Skeletal muscle tissue (tissue), 4 donors: ENCODE data around the gene GALNT6. TPM values are rescaled to one million over a fixed set of nuclear protein-coding genes. Genes with fewer than 3 reads are reported as not detected.

Experiments used
- H3K27ac ChIP-seq: one replicate; pipeline ENCODE4 v1.7.0; 2013; ENCODE audit warnings: mild to moderate bottlenecking, low read depth, low read length, inconsistent platforms
- H3K27me3 ChIP-seq, 3 donors: one replicate each; pipeline ENCODE4 v1.7.0; 2013; ENCODE audit warnings: low read length in 3 of 3; ENCODE audit not compliant: control insufficient read depth in 3 of 3, insufficient read depth in 3 of 3
- H3K36me3 ChIP-seq, 3 donors: one replicate each; pipeline ENCODE4 v1.7.0; 2013; ENCODE audit warnings: low read length in 3 of 3; ENCODE audit not compliant: control insufficient read depth in 3 of 3, insufficient read depth in 3 of 3
- H3K4me1 ChIP-seq, 3 donors: one replicate each; pipeline ENCODE4 v1.7.0; 2013; ENCODE audit warnings: low read length in 3 of 3, mild to moderate bottlenecking in 3 of 3; ENCODE audit not compliant: control insufficient read depth in 3 of 3, insufficient read depth in 3 of 3
- H3K4me3 ChIP-seq, 3 donors: one replicate each; pipeline ENCODE4 v1.7.0; 2013; ENCODE audit warnings: low read length in 3 of 3
- H3K9ac ChIP-seq, 3 donors: one replicate each; pipeline ENCODE4 v1.7.0; 2013; ENCODE audit warnings: low read length in 3 of 3, mild to moderate bottlenecking in 3 of 3, moderate library complexity in 2 of 3, low read depth in 1 of 3
- H3K9me3 ChIP-seq, 3 donors: one replicate each; pipeline ENCODE4 v1.7.0; 2013; ENCODE audit warnings: low read length in 3 of 3; ENCODE audit not compliant: control insufficient read depth in 3 of 3
- total RNA-seq: library from RNA; depleted of rRNA; stranded (reverse); fragments of >200 nt; gene quantifications from one replicate; pipeline ENCODE4 v1.2.3, GENCODE V29; 2014
- donor health status: Osteomylitis.

Gene GALNT6
- total RNA-seq, 1 donor from 2014 or later, result 1.6 TPM

- H3K27ac ChIP-seq, result no peak overlapping the region
- peaks cover 6 to 11% (median 9%) of the 10 kb centered on the region in 3 donors for H3K27me3 ChIP-seq
Measured at GRCh38 chr12:51386351-51386750, 4.9 kb downstream of the GALNT6 start.

GRCh38 chr12:51383269-51383905, 7.8 kb downstream of the GALNT6 start:
- H3K4me1 ChIP-seq, result peaks cover 0 to 2% (median under 1%) of the 10 kb centered on the region in 3 donors
- H3K9me3 ChIP-seq, result no peaks in the 10 kb centered on the region
- H3K27ac ChIP-seq, result no peak overlapping the region
- no peak overlapping the region for H3K9ac ChIP-seq
- H3K27me3 ChIP-seq, result no peaks in the 10 kb centered on the region
- no peak overlapping the region for H3K4me3 ChIP-seq
- H3K36me3 ChIP-seq, result no peaks in the 10 kb centered on the region

More at GRCh38 chr12:51386351-51386750, 4.9 kb downstream of the GALNT6 start:
- no peaks in the 10 kb centered on the region for H3K36me3 ChIP-seq
- H3K9me3 ChIP-seq, result no peaks in the 10 kb centered on the region
- no peak overlapping the region for H3K4me3 ChIP-seq
- H3K4me1 ChIP-seq, result peaks cover 4 to 5% (median 4%) of the 10 kb centered on the region in 3 donors
- H3K9ac ChIP-seq, result no peak overlapping the region

GRCh38 chr12:51382173-51382572, 9.0 kb downstream of the GALNT6 start:
- Histone ChIP-seq H3K9ac (no peak overlapping the region), H3K27me3 (no peaks in the 10 kb centered on the region), H3K4me1 (peaks cover 0 to 8% (median 0%) of the 10 kb centered on the region in 3 donors), H3K36me3 (no peaks in the 10 kb centered on the region), H3K4me3 (no peak overlapping the region), H3K27ac (no peak overlapping the region), H3K9me3 (no peaks in the 10 kb centered on the region)

- Histone ChIP-seq H3K36me3 (no peaks in the 10 kb centered on the region), H3K9me3 (no peaks in the 10 kb centered on the region), H3K27ac (no peak overlapping the region), H3K4me3 (no peak overlapping the region), H3K4me1 (peaks cover 0 to 8% (median 0%) of the 10 kb centered on the region in 3 donors), H3K27me3 (no peaks in the 10 kb centered on the region), H3K9ac (no peak overlapping the region)
Measured at GRCh38 chr12:51381226-51382079, 9.8 kb downstream of the GALNT6 start.

GRCh38 chr12:51379571-51379970, 11.6 kb downstream of the GALNT6 start:
- Histone ChIP-seq H3K27ac (no peak overlapping the region), H3K4me3 (no peak overlapping the region), H3K27me3 (no peaks in the 10 kb centered on the region), H3K9ac (no peak overlapping the region), H3K4me1 (peaks cover 0 to 8% (median 4%) of the 10 kb centered on the region in 3 donors), H3K36me3 (no peaks in the 10 kb centered on the region), H3K9me3 (no peaks in the 10 kb centered on the region)

- H3K36me3 ChIP-seq, result no peaks in the 10 kb centered on the region
- no peak overlapping the region for H3K4me3 ChIP-seq
- peaks cover 0 to 8% (median 6%) of the 10 kb centered on the region in 3 donors for H3K4me1 ChIP-seq
Measured at GRCh38 chr12:51378749-51379148, 12.5 kb downstream of the GALNT6 start.

GRCh38 chr12:51377099-51377984, 13.9 kb downstream of the GALNT6 start:
- H3K4me1 ChIP-seq, result peaks cover 0 to 8% (median 6%) of the 10 kb centered on the region in 3 donors
- H3K27me3 ChIP-seq, result no peaks in the 10 kb centered on the region
- H3K4me3 ChIP-seq, result no peak overlapping the region
- H3K27ac ChIP-seq, result no peak overlapping the region
- no peak overlapping the region for H3K9ac ChIP-seq
- no peaks in the 10 kb centered on the region for H3K9me3 ChIP-seq
- H3K36me3 ChIP-seq, result no peaks in the 10 kb centered on the region

More at GRCh38 chr12:51378749-51379148, 12.5 kb downstream of the GALNT6 start:
- Histone ChIP-seq H3K9me3 (no peaks in the 10 kb centered on the region), H3K27ac (no peak overlapping the region), H3K9ac (no peak overlapping the region), H3K27me3 (no peaks in the 10 kb centered on the region)

- Histone ChIP-seq H3K4me1 (peaks cover 4 to 18% (median 17%) of the 10 kb centered on the region in 3 donors), H3K27me3 (no peaks in the 10 kb centered on the region), H3K9ac (no peak overlapping the region), H3K4me3 (no peak overlapping the region), H3K9me3 (no peaks in the 10 kb centered on the region), H3K27ac (no peak overlapping the region), H3K36me3 (no peaks in the 10 kb centered on the region)
Measured at GRCh38 chr12:51374856-51375255, 16.4 kb downstream of the GALNT6 start.

GRCh38 chr12:51374361-51374760, 16.8 kb downstream of the GALNT6 start:
- Histone ChIP-seq H3K27me3 (no peaks in the 10 kb centered on the region), H3K27ac (no peak overlapping the region)

More at GRCh38 chr12:51374361-51374760, 16.8 kb downstream of the GALNT6 start:
- Histone ChIP-seq H3K36me3 (no peaks in the 10 kb centered on the region), H3K4me1 (peaks cover 4 to 18% (median 17%) of the 10 kb centered on the region in 3 donors), H3K4me3 (no peak overlapping the region), H3K9me3 (no peaks in the 10 kb centered on the region), H3K9ac (no peak overlapping the region)
